Measurements from ENCODE around the gene KIF4A. TPM values are rescaled to one million over a fixed set of nuclear protein-coding genes. Genes with fewer than 3 reads are reported as not detected.

The KIF4A gene
- total and polyA plus RNA-seq, 4 donors = 0.33 to 2.4 (median 0.64) TPM

- Histone ChIP-seq H3K27ac (ENCODE audit: low read depth in 1 of 2, low read length in 1 of 2) (no peak overlapping the region), H3K4me3 (no peak overlapping the region), H3K9me3 (ENCODE audit: control insufficient read depth in 4 of 4, insufficient read depth in 3 of 4, low read length in 3 of 4) (peaks cover 0 to 4% (median 0%) of the 10 kb centered on the region in 4 donors), H3K4me1 (ENCODE audit: control insufficient read depth in 5 of 5, insufficient read depth in 5 of 5, low read length in 5 of 5) (no peaks in the 10 kb centered on the region), H3K9ac (ENCODE audit: insufficient read depth in 1 of 2, low read length in 2 of 2) (no peak overlapping the region), H3K36me3 (ENCODE audit: control insufficient read depth in 4 of 4, insufficient read depth in 4 of 4, low read length in 4 of 4) (peaks cover 0 to 3% (median 0%) of the 10 kb centered on the region in 4 donors), H3K27me3 (ENCODE audit: control insufficient read depth in 3 of 3, insufficient read depth in 3 of 3, low read length in 2 of 3) (peaks cover 0 to 3% (median 0%) of the 10 kb centered on the region in 3 donors)
- ATAC-seq (ENCODE audit: insufficient read depth, low FRiP score) (no peak), DNase-seq (no peak)
- 85 to 95% methylated on average over 3 of the region's 3 CpGs for WGBS, 2 donors
- no peak for TF ChIP-seq CTCF (IDR thresholded peaks at IDR 0.05; ENCODE audit: control extremely low read depth, extremely low read depth)
These were observed 10.8 kb upstream of the KIF4A start for GRCh38 chrX:70279081-70279480.

DNA sequence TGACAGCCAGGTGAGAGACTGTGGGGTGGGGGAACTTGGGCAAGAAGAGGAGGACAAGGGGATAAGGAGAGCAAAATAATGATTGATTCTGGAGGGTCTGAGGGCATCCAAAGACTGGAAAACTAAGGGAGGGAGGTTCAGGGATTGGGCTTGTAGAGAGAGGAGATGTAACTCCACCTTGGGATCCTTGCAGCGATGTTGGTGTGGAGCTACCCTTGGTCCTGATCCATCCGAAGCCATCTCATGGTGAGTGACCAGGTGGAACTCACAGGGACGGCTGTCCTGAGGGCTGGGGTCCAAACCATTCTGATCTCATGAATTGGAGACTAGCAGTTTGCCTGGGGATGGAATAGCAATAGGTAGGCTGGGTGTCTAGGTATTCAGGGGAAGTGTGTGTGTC lies 9.3 kb upstream of the KIF4A start:
- Histone ChIP-seq H3K27me3 (ENCODE audit: control insufficient read depth in 3 of 3, insufficient read depth in 3 of 3, low read length in 2 of 3) (no peaks in the 10 kb centered on the region), H3K4me3 (no peak overlapping the region), H3K27ac (ENCODE audit: low read depth in 1 of 2, low read length in 1 of 2) (no peak overlapping the region), H3K36me3 (ENCODE audit: control insufficient read depth in 4 of 4, insufficient read depth in 4 of 4, low read length in 4 of 4) (peaks cover 0 to 4% (median 0%) of the 10 kb centered on the region in 4 donors), H3K4me1 (ENCODE audit: control insufficient read depth in 5 of 5, insufficient read depth in 5 of 5, low read length in 5 of 5) (no peaks in the 10 kb centered on the region), H3K9me3 (ENCODE audit: control insufficient read depth in 4 of 4, insufficient read depth in 3 of 4, low read length in 3 of 4) (peaks cover 0 to 4% (median 0%) of the 10 kb centered on the region in 4 donors), H3K9ac (ENCODE audit: insufficient read depth in 1 of 2, low read length in 2 of 2) (no peak overlapping the region)
- 83 to 93% methylated on average over 3 of the region's 3 CpGs for WGBS, 2 donors
- ATAC-seq (ENCODE audit: insufficient read depth, low FRiP score) = no peak
- no peak for TF ChIP-seq CTCF (IDR thresholded peaks at IDR 0.05; ENCODE audit: control extremely low read depth, extremely low read depth)
- no peak for DNase-seq

- H3K27ac ChIP-seq (ENCODE audit: low read depth in 1 of 2, low read length in 1 of 2) = no peak within 1 kb of the TSS
- TF ChIP-seq CTCF (IDR thresholded peaks at IDR 0.05; ENCODE audit: control extremely low read depth, extremely low read depth) = no peak
- no peaks in the 10 kb centered on the region for H3K4me1 ChIP-seq (ENCODE audit: control insufficient read depth in 5 of 5, insufficient read depth in 5 of 5, low read length in 5 of 5)
- 92 to 96% methylated on average over 21 of the region's 21 CpGs for WGBS, 2 donors
- no peak within 1 kb of the TSS for H3K4me3 ChIP-seq
- DNase-seq (no peak), ATAC-seq (ENCODE audit: insufficient read depth, low FRiP score) (no peak)
- H3K27me3 ChIP-seq (ENCODE audit: control insufficient read depth in 3 of 3, insufficient read depth in 3 of 3, low read length in 2 of 3) = no peaks in the 10 kb centered on the region
- H3K9ac ChIP-seq (ENCODE audit: insufficient read depth in 1 of 2, low read length in 2 of 2) = no peak within 1 kb of the TSS
- H3K9me3 ChIP-seq (ENCODE audit: control insufficient read depth in 4 of 4, insufficient read depth in 3 of 4, low read length in 3 of 4) = peaks cover 0 to 4% (median 0%) of the 10 kb centered on the region in 4 donors
- H3K36me3 ChIP-seq (ENCODE audit: control insufficient read depth in 4 of 4, insufficient read depth in 4 of 4, low read length in 4 of 4) = peaks cover 0 to 6% (median 2%) of the 10 kb centered on the region in 4 donors
These were observed 8.0 kb upstream of the KIF4A start, which contains the start of gene RAB41 for GRCh38 chrX:70281951-70282350. Gene RAB41 (plus strand): TSS chrX:70282172. CDS start chrX:70282218, 46 bp downstream.

Data from lung (tissue), 12 donors.